OCI-LY3 (cell line): Measurements from ENCODE around the gene GSK3B.

Experiments
- H2AFZ ChIP-seq: fragments of 200-600, 300-600 bp; shearing (Covaris generic); 2 replicates; pipeline ENCODE4 v1.6.0; 2014; ENCODE audit warnings: antibody characterized with exemption, low read depth, low read length
- H3K27ac ChIP-seq: fragments of 200-600, 300-600 bp; sonication (generic); 2 replicates; pipeline ENCODE4 v1.5.1; 2014; ENCODE audit warnings: mild to moderate bottlenecking, low read length, moderate library complexity, mixed read lengths
- H3K27me3 ChIP-seq: fragments of 200-600, 300-600 bp; sonication (generic); 2 replicates; pipeline ENCODE4 v1.6.1; 2014; ENCODE audit warnings: low read depth, low read length, mixed read lengths
- H3K36me3 ChIP-seq: fragments of 200-600, 300-600 bp; sonication (generic); replicated peaks from 2 replicates; pipeline ENCODE3; 2014; ENCODE audit warnings: low read depth, low read length, mixed read lengths
- H3K4me1 ChIP-seq: fragments of 300-600, 200-600 bp; sonication (generic); 2 replicates; pipeline ENCODE4 v1.6.1; 2014; ENCODE audit warnings: low read length, mixed read lengths
- H3K4me2 ChIP-seq: fragments of 200-600, 300-600 bp; sonication (generic); 2 replicates; pipeline ENCODE4 v1.6.1; 2014; ENCODE audit warnings: low read length, mixed read lengths
- H3K4me3 ChIP-seq: fragments of 300-600, 200-600 bp; sonication (generic); 2 replicates; pipeline ENCODE4 v1.5.1; 2014; ENCODE audit warnings: antibody characterized with exemption, mild to moderate bottlenecking, low read length, moderate library complexity
- H3K79me2 ChIP-seq: fragments of 300-600, 200-600 bp; shearing (Covaris generic); 2 replicates; pipeline ENCODE4 v1.6.1; 2014; ENCODE audit warnings: mild to moderate bottlenecking, low read length, mixed read lengths
- H3K9ac ChIP-seq: fragments of 300-600, 200-600 bp; shearing (Covaris generic); 2 replicates; pipeline ENCODE4 v1.6.0; 2014; ENCODE audit warnings: mild to moderate bottlenecking, low read length, moderate library complexity
- H3K9me3 ChIP-seq: fragments of 200-600, 300-600 bp; shearing (Covaris generic); 2 replicates; pipeline ENCODE4 v1.6.1; 2014; ENCODE audit warnings: low read length, mixed read lengths; ENCODE audit not compliant: insufficient read depth
- H4K20me1 ChIP-seq: fragments of 200-600, 300-600 bp; sonication (generic); 2 replicates; pipeline ENCODE4 v1.6.1; 2016; ENCODE audit warnings: low read length, mixed read lengths; ENCODE audit not compliant: insufficient read depth
- EZH2phosphoT487 ChIP-seq: fragments of 200-600 bp; shearing (Covaris generic); IDR thresholded peaks from 2 replicates; pipeline ENCODE4 v1.6.1; 2018; ENCODE audit warnings: antibody characterized with exemption, mixed run types, low read depth
- TF ChIP-seq, protein P1 (sequence below): fragments of 200-600, 300-600 bp; sonication (generic); IDR thresholded peaks from 2 replicates; pipeline ENCODE4 v1.5.1; 2014; ENCODE audit warnings: antibody characterized with exemption, low read length, low read depth

GSK3B gene

DNA sequence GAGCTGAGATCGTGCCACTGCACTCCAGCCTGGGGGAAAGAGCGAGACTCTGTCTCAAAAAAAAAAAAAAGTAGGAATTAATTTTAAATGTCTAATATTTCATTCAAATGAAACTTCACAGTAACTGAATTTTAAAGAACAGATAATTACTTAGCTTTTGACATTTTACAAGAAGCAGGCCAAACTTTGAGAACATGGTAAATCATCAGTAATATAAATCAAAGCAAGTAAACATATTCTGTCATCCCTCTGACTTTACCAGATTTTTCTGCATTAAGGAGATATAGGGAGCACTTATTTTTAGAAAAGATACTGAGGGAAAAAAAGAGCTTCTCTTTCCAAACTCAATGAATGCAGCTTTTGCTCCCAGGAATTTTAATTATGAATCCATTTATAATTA, 275.3 kb downstream of the GSK3B start:
- TF ChIP-seq EZH2phosphoT487: no peak
- TF ChIP-seq, protein P1, sequence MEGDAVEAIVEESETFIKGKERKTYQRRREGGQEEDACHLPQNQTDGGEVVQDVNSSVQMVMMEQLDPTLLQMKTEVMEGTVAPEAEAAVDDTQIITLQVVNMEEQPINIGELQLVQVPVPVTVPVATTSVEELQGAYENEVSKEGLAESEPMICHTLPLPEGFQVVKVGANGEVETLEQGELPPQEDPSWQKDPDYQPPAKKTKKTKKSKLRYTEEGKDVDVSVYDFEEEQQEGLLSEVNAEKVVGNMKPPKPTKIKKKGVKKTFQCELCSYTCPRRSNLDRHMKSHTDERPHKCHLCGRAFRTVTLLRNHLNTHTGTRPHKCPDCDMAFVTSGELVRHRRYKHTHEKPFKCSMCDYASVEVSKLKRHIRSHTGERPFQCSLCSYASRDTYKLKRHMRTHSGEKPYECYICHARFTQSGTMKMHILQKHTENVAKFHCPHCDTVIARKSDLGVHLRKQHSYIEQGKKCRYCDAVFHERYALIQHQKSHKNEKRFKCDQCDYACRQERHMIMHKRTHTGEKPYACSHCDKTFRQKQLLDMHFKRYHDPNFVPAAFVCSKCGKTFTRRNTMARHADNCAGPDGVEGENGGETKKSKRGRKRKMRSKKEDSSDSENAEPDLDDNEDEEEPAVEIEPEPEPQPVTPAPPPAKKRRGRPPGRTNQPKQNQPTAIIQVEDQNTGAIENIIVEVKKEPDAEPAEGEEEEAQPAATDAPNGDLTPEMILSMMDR: no peak
- H3K4me2 ChIP-seq: no peak overlapping the region

DNA sequence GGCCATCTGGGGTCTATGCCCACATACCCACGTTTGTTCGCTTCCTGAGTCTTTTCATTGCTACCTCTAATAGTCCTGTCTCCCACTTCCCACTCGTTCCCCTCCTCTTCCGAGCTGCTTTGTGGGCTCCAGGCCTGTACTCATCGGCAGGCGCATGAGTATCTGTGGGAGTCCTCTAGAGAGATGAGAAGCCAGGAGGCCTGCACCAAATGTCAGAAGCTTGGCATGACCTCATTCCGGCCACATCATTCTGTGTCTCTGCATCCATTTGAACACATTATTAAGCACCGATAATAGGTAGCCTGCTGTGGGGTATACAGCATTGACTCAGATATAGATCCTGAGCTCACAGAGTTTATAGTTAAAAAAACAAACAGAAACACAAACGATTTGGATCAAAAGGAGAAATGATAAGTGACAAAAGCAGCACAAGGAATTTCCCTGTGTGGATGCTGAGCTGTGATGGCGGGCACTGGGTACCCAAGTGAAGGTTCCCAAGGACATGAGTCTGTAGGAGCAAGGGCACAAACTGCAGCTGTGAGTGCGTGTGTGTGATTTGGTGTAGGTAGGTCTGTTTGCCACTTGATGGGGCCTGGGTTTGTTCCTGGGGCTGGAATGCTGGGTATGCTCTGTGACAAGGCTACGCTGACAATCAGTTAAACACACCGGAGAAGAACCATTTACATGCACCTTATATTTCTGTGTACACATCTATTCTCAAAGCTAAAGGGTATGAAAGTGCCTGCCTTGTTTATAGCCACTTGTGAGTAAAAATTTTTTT, 276.5 kb downstream of the GSK3B start:
- Histone ChIP-seq H3K4me2 (no peak overlapping the region), H3K36me3 (no peaks in the 10 kb centered on the region), H3K4me3 (no peak overlapping the region), H3K79me2 (no peaks in the 10 kb centered on the region), H3K9ac (no peak overlapping the region), H3K9me3 (no peaks in the 10 kb centered on the region), H4K20me1 (no peaks in the 10 kb centered on the region), H2AFZ (no peak overlapping the region), H3K27ac (no peak overlapping the region), H3K27me3 (no peaks in the 10 kb centered on the region), H3K4me1 (no peaks in the 10 kb centered on the region)
- no peak for TF ChIP-seq EZH2phosphoT487
- TF ChIP-seq, protein P1: no peak

More for the DNA sequence above, 275.3 kb downstream of the GSK3B start:
- Histone ChIP-seq H3K36me3 (no peaks in the 10 kb centered on the region), H3K27ac (no peak overlapping the region), H3K4me3 (no peak overlapping the region), H3K9ac (no peak overlapping the region), H3K9me3 (no peaks in the 10 kb centered on the region), H2AFZ (no peak overlapping the region), H3K79me2 (no peaks in the 10 kb centered on the region), H4K20me1 (no peaks in the 10 kb centered on the region), H3K27me3 (no peaks in the 10 kb centered on the region), H3K4me1 (no peaks in the 10 kb centered on the region)

DNA sequence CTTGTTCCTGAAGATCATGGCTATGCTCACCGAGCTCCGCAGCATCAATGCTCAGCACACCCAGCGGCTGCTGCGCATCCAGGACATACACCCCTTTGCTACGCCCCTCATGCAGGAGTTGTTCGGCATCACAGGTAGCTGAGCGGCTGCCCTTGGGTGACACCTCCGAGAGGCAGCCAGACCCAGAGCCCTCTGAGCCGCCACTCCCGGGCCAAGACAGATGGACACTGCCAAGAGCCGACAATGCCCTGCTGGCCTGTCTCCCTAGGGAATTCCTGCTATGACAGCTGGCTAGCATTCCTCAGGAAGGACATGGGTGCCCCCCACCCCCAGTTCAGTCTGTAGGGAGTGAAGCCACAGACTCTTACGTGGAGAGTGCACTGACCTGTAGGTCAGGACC, 277.2 kb downstream of the GSK3B start:
- Histone ChIP-seq H3K9me3 (no peaks in the 10 kb centered on the region), H3K4me3 (no peak overlapping the region), H3K36me3 (no peaks in the 10 kb centered on the region), H3K79me2 (no peaks in the 10 kb centered on the region), H3K4me1 (no peaks in the 10 kb centered on the region), H3K27me3 (no peaks in the 10 kb centered on the region), H2AFZ (no peak overlapping the region), H4K20me1 (no peaks in the 10 kb centered on the region), H3K9ac (no peak overlapping the region), H3K4me2 (no peak overlapping the region), H3K27ac (no peak overlapping the region)
- TF ChIP-seq, protein P1: no peak
- TF ChIP-seq EZH2phosphoT487: no peak

DNA sequence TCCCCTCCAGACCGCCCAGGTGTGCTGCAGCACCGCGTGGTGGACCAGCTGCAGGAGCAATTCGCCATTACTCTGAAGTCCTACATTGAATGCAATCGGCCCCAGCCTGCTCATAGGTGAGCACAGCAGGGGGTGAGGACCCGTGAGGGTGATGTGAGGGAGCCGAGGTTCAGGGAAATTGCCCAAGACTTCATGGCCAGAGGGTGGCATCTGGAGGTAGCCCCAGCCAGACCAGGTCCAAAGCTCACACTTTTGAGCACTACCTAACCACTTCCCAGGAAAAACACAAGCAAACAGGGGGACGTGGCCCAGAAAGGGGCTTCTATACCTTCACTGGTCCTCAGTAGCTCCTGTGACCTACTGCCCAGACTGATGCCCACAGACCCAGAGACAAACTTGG, 278.5 kb downstream of the GSK3B start:
- no peaks in the 10 kb centered on the region for H3K27me3 ChIP-seq
- H3K36me3 ChIP-seq: no peaks in the 10 kb centered on the region
- H4K20me1 ChIP-seq: no peaks in the 10 kb centered on the region
- H3K9ac ChIP-seq: no peak overlapping the region
- H3K9me3 ChIP-seq: no peaks in the 10 kb centered on the region
- H3K4me2 ChIP-seq: no peak overlapping the region
- H3K79me2 ChIP-seq: no peaks in the 10 kb centered on the region
- H3K27ac ChIP-seq: no peak overlapping the region
- H3K4me3 ChIP-seq: no peak overlapping the region
- peaks cover 4% of the 10 kb centered on the region for H3K4me1 ChIP-seq
- no peak for TF ChIP-seq EZH2phosphoT487
- TF ChIP-seq, protein P1: no peak
- no peak overlapping the region for H2AFZ ChIP-seq
